Measurements from ENCODE around the gene TRAF4. TPM values are rescaled to one million over a fixed set of nuclear protein-coding genes. Genes with fewer than 3 reads are reported as not detected.

The TRAF4 gene
- 75.5 and 90.6 TPM in 2 replicates for total RNA-seq (2014; rRNA removed; shearing (Covaris generic))

- DNase-seq (ENCODE audit: low spot score) = peak; percentile 98
Measured at GRCh38 chr17:28743243-28744103, at the start of gene TRAF4. TSS of gene TRAF4 (plus strand) at chr17:28744011. CDS start at chr17:28744113, 102 bp downstream.

GRCh38 chr17:28698253-28698941 lies 45.4 kb upstream of the TRAF4 start:
- no peak for DNase-seq (ENCODE audit: low spot score)

GRCh38 chr17:28700278-28700677 lies 43.5 kb upstream of the TRAF4 start:
- DNase-seq (ENCODE audit: low spot score) = no peak

GRCh38 chr17:28700830-28701492 lies 42.9 kb upstream of the TRAF4 start:
- no peak for DNase-seq (ENCODE audit: low spot score)

GRCh38 chr17:28702026-28702751 lies 41.6 kb upstream of the TRAF4 start:
- DNase-seq (ENCODE audit: low spot score) = no peak

GRCh38 chr17:28702752-28703150 lies 41.1 kb upstream of the TRAF4 start:
- no peak for DNase-seq (ENCODE audit: low spot score)

- no peak for DNase-seq (ENCODE audit: low spot score)
Measured at GRCh38 chr17:28703552-28704218, 40.1 kb upstream of the TRAF4 start.

GRCh38 chr17:28704219-28704858 lies 39.5 kb upstream of the TRAF4 start:
- no peak for DNase-seq (ENCODE audit: low spot score)

- no peak for DNase-seq (ENCODE audit: low spot score)
Measured at GRCh38 chr17:28705074-28705659, 38.6 kb upstream of the TRAF4 start.

GRCh38 chr17:28705728-28706334 lies 38.0 kb upstream of the TRAF4 start:
- DNase-seq (ENCODE audit: low spot score) = no peak

GRCh38 chr17:28706471-28707338 lies 37.1 kb upstream of the TRAF4 start:
- no peak for DNase-seq (ENCODE audit: low spot score)

GRCh38 chr17:28707339-28707720 lies 36.5 kb upstream of the TRAF4 start:
- no peak for DNase-seq (ENCODE audit: low spot score)

- DNase-seq (ENCODE audit: low spot score) = peak; percentile 89
Measured at GRCh38 chr17:28710861-28711722, 32.7 kb upstream of the TRAF4 start.

GRCh38 chr17:28711723-28712031 lies 32.1 kb upstream of the TRAF4 start, which contains the start of gene PROCA1:
TSS of gene PROCA1 (minus strand) at chr17:28711888. CDS start at chr17:28711660, 228 bp downstream.
- DNase-seq (ENCODE audit: low spot score) = no peak

- DNase-seq (ENCODE audit: low spot score) = no peak
Measured at GRCh38 chr17:28712032-28712704, 31.6 kb upstream of the TRAF4 start.

GRCh38 chr17:28712705-28713415 lies 31.0 kb upstream of the TRAF4 start:
- no peak for DNase-seq (ENCODE audit: low spot score)

GRCh38 chr17:28714281-28714680 lies 29.5 kb upstream of the TRAF4 start:
- no peak for DNase-seq (ENCODE audit: low spot score)
